ENCODE measurements around the gene DNLZ.
"Not testable (repeated sequence)": the region's sequence is repeated elsewhere in the genome, so short reads cannot be mapped to it uniquely, and the experiment has no call there.

DNLZ gene

DNA sequence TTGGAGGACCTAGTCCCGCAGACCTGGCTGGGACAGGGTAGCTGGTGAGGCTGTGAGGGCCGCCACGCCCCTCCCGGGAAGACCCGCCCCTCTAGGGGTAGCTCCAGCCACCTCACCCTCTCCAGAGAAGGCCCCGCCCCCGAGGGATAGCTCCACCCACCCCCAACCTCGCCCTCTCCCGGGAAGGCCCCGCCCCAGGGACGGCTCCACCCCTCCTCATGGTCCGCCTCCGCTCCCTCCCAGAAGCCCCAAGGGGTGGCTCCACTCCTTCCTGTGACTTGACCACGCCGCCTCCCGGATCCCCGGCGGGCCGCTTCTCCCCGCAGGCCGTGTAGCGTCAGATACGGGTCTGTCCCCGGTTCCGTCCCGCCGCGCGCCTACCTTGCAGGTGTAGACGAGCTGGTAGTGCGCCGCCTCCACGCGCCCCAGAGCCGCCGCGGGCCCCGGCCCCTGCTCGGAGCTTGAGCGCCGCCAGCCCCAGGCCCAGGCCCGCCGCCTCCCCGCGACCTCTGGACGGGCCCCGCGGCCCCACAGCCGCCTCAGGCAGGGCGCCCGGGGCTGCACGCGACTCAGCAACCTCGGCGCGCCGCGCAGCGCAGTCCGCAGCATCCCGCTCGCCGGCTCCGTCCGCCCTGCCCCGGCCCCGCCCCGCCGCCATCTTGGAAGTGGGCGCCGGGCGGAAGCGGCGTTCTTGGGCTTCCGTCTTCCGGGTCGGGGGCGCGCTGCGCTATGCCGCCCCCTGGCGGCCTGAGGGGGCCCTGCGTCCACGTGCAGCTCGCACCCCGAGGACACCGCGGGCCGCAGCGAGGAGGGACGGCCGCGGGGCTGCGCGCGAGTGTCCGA, at the start of gene DNLZ:
TSS of gene DNLZ (minus strand) at position 639 of the 843 bp plus-strand sequence. CDS start at position 609, 30 bp downstream.
- DNase-seq = peak; percentile 83

DNA sequence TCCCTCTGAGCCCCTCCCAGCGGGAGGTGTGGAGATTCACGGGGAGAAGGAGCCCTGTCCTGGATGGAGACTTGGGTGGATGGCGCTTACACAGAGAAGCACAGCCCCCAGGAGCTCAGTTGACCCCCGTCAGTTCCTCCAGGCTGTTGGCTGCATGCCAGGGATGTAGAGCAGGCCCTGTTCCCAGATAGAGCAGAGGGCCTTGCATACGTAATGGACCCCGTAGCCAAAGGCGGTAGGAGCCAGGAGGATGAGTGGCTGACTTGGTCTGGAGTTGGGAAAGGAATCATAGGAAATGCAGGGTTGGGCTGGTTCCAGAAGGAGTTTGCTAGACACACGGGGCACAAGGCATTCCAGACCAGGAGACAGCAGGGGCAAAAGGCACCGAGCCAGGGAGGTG, 49.4 kb upstream of the DNLZ start:
- DNase-seq = no peak

DNA sequence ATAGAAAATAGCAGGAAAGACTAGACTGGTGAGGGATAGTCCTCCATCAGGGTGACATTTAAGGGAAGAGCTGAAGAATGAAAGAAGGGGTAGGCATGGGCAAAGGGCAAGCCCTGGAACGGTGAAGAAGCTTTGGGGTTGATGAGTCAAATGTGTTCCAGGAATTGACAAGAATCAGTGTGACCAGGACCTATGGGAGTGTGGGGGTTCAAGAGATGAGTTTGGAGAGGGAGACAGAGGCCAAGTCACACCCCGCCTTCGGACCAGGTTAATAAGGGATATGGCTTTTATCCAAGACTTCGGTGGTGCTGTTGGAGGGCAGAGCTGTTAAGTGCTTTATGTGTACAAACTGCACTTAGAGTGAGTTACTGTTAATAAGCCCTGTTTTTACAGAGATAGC, 47.8 kb upstream of the DNLZ start:
- no peak for DNase-seq

DNA sequence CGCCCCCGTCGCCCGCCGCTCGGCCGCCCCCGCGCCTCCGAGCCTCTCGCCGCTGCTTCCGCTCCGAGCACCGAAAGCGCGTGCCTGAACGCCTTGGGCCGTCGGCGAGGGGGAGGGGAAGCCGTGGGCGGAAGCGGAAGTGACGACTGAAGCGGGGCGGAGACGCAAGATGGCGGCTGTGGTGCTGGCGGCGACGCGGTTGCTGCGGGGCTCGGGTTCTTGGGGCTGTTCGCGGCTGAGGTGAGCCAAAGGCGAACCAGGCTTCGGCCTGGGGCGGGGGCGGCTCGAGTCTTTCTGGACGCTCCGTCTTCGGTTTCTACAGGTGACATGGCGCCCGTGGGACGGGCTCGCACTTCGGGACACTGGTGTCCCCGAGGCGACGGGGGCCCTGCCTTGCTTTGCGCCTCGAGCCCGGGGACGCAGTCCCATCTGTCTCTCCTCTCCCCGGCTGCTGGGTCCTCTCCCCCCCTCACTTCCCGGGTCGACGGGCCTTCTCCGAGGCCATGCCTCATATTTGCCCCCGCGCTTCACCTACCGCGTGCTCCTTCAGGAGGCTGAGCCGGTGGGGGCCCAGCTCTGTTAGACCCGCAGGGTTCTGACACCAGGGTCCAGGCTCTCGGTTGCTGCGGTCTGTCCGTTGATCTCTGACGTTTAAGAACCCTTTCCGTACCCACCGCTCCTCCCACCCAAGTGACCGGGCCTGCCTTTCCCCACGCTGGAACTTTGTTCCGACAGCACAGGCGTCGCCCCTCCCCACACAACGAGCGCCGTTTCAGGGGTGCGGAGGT, 47.1 kb upstream of the DNLZ start, which contains the start of the genes ENTR1 and PMPCA:
TSS of gene ENTR1 (minus strand) at position 115 of the 788 bp plus-strand sequence. CDS start 217 bp downstream, outside the sequence.
TSS of gene PMPCA (plus strand) at position 159 of the 788 bp plus-strand sequence. CDS start at position 170, 11 bp downstream.
- DNase-seq = peak; percentile 78

DNA sequence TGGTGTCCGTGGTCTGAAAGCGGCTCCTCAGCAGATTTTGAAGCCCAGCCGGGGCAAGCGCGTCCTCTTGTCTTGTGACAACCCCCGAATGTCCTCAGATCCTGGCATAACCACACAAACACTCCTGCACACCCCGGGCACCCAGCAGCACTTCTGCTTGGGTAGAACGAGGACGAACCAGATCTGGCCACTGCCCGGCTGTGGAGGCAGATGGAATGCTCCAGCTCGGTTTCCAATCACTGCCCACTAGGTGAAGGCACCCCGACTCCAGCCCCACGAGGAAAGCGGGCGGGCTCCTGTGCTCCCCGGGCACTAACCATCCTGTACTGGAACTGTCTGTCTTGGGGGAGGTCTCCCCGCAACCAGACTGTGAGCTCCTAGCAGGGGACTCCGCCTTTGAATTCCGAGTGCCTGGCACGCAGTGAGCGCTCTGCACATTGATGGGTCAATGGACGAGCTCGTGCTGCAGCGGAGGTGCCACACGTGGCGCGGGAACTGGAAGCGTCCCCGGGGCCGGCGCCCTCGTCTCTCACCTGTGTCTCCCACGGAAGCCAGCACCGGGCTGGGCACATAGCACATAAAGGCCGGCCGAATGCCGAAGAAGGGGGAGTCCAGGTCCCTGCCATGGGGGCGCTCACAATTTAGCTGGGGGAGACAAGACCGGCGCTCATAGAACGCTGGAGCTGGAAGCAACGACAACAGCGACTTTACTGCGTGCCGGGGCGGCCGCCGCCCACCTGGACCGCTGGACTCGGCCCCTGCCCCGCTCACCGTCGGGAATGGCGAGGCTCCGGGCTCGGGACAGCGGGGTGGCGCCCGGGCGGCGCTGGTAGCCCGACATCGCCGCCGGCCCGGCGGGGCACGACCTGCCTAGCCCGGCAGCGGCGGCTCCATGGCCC, 46.3 kb upstream of the DNLZ start:
- DNase-seq = peak; percentile 20

DNA sequence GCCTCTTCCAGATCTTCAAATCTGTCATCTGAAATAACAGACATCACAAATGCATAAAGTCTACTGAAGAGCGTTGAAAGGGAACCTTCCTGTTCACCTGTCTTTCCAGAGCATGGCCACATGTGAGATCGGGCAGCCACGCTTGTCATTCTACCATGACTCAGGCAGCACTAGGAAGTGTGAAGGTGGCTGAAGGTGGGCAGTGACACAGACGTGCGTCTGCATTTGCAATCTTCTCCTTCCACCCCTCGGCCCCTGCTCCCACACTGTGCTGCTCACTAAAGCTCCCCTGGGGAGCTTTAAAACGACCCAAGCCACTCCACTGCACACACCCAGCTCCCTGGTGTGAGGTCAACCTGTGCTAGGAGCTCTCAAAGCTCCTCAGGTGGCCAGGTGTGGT, 44.4 kb upstream of the DNLZ start:
- no peak for DNase-seq

DNA sequence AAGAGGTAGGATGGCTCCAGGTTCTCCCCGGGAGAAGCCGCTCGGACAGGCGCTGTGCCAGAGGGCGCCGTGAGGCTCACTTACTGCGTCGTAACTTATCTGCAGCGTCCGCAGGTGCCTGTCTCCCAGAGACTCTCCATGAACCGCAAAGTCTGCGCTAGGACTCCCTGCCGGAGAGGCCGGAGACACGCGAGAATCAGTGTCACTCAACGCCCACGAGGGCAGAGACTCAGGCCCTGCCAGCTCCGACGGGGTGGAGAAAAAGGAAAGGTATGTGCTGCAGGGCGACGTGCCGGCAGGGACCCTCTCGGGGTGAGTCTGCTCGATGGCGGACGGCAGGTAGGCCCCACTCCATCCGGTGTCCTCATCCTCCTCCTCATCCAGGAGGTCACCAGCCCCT, 43.5 kb upstream of the DNLZ start:
- not testable (repeated sequence) for DNase-seq

DNA sequence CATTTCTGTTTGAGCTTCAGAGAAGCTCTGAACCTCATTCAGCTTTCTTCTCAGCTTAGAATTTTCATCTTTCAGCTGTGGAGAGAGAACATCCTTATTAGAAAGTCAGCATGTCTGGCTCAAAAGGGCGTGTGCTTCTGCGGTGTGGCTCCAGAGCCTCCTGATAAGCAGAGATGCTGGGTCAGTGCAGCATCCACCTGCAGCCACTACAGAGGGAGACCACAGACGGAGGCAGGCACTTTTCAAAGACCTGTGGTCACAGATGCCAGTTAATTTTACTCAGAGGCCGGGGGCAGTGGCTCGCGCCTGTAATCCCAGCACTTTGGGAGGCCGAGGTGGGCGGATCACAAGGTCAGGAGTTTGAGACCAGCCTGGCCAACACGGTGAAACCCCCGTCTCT, 42.4 kb upstream of the DNLZ start:
- DNase-seq = not testable (repeated sequence)

DNA sequence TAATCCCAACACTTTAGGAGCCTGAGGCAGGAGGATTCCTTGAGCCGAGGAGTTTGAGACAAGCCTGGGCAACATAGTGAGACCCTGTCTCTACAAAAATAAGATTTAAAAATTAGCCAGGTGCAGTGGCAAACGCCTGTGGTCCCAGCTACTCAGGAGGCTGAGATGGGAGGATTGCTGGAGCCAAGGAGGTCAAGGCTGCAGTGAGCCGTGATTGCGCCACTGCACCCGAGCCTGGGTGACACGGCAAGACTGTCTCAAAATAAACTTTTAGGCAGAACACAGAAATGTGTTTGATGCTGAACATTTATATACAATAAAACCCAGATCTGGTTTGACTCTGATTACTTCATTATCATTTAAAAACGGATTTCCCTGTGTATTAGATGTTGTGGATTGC, 41.9 kb upstream of the DNLZ start:
- no peak for DNase-seq

DNA sequence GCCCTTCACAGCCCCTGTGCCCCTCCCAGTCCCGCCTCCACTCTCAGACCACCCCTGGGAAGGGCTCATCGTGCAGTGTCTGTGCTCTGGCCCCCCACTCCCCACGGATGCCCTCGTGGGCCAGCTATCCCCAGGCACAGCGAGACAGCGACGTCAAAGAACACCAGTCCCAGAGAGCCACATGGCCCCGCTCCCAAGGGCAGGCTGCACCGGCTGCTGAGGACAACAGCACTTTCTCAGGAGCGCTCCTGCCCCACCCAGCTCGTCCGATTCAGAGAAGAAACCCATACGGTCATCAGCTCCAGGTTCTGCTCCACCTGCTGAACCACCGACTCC, 41.2 kb upstream of the DNLZ start:
- DNase-seq = no peak

DNA sequence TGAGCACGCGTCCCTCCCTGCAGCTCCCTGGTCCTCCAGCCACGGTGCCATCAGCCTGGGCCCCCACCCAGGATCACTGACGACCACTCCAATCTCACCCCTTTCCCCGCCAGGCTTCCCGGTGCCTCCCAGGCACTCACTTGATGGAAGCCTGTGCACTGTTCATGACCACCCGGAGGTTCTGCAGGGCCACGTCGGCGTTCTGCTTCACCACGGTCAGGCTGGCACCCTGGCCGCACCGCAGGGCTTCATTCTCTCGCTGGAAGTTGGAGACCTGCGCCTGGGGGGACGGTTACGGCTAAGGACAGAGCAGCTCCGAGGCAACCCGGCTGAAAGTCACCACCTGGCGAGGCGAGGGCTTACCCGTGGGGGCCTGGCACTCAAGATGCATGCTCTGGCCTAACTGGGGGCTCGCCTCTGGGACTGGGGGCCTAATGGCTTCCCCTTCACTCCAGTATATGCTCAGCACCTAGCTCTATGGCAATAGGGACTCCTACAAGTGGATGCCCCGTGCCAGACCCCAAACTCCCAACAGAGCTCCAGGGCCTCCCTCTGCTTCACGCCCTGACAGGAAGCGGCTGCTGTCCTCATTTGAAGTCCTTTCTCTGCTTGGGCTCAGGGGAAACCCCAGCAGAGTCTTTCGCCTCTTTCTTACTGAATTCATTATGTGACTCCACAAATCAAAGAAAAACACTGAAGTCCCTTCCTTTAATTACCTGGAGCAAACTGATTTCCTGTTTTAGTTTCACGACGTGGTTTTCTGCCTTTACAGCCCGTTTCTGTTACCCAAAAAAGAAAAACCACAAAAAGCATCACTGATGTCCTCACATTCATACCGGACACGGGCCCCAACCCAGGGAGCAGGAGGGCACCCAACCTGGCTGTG, 40.6 kb upstream of the DNLZ start:
- no peak for DNase-seq

DNA sequence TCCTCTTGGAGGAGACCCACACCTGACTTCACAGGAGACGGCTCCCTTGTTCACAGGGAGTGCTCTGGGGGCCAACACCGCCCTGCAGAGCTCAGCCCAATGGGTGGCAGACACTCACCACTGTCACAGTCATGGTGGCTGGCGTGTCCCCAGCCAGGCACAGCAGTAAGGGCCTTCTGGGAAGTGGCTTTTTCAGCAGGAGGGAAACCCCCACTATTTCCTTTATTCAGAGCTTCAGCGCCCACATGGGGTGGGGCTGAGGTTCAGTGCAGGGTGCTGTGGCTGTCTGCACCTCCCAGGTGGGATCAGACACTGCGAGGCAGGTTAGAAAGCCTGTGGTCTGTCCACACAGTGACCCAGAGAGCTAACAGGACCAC, 40.0 kb upstream of the DNLZ start:
- DNase-seq = no peak

DNA sequence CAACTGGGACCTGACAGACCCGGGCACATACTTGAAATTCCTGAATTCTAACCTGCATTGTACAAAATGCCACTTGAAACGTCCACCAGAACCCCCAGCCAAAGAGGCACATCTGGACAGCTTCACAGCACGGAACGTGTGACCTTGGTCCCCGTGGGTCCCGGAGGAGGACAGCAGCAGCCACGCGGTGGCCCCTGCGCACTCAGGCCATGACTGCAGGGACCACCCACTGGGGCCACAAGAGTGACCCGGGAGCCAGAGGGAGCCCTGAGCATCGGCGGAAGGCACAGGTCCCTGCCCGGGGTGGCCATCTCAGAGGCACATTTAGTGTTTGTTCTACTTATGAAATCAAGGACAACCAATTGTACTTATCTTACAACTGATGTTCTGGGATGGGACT, 38.5 kb upstream of the DNLZ start:
- DNase-seq = no peak

DNA sequence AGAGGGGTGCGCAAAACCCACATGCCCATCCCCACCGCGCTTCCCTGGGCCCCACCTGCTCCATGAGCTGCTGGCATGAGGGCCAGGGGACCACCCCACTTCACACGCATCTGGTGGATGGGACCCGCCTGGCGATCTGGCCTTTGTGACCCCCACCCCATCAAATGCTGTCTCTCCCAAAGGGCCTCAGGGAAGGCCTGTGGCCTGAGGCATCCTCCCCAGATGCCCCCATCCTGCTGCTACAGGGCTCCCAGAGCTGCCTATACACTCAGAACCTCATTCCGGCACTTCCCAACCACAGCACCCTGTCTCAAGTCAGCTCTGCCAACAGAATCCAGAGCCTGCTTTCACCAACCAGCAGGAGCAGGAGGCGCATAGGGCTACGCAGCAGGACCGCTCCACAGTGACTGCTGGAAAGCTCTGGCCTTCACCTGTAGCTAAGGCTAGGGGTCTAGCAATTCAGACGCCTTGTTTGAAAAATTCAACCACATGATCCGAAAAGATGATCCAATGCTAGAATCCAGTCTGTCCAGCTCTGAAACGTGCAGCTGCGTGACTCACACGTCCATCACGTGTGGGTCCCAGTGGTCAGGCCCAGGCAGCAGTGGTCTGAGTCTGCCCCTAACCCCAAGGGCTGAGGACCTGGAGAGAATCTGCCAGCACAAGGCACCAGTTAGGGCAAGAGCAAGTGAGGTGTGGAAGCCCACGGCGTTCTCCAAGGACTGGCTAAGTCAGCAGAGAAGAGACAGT, 37.8 kb upstream of the DNLZ start:
- peak; percentile 4 for DNase-seq

DNA sequence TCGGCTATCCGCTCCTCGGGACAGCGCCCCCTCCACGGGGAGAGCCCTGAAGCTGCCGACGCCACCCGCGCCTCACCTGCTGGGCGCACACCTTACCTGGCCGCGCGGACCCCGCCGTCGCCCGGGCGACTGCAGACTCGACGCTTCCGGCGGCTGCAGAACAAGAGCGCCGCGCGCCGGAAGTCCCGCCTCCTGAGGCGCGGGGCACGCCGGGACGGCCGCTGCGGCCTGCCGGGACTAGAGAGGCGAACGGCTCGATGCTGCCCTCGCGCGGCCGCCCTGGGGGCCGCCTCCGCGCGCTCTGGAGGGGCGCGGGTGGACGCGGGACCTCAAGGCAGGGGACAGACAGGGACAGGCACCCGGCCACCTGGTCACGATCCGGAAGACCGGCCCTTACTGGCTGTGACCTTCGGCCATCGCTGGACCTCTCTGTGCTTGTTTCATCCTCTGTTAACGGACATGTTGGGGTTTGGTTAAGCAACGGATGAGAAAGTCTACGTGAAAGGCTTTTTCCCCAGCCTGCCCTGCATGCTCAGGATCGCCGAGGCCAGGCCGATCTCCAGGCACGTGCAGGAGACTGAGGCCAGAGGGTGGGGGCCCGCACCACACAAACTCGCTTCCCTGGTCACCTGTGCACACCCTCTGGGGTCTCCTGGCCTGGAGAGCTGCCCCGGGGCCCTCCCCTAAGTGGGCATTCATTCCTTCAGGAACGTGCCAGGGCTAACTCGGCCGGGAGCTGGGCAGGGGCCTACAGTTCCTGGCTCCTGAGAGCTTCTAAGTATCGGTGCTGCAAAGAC, 36.7 kb upstream of the DNLZ start, which contains the start of gene SNAPC4:
TSS of gene SNAPC4 (minus strand) at position 133 of the 797 bp plus-strand sequence. CDS start 1,742 bp downstream, outside the sequence.
- peak; percentile 85 for DNase-seq

DNA sequence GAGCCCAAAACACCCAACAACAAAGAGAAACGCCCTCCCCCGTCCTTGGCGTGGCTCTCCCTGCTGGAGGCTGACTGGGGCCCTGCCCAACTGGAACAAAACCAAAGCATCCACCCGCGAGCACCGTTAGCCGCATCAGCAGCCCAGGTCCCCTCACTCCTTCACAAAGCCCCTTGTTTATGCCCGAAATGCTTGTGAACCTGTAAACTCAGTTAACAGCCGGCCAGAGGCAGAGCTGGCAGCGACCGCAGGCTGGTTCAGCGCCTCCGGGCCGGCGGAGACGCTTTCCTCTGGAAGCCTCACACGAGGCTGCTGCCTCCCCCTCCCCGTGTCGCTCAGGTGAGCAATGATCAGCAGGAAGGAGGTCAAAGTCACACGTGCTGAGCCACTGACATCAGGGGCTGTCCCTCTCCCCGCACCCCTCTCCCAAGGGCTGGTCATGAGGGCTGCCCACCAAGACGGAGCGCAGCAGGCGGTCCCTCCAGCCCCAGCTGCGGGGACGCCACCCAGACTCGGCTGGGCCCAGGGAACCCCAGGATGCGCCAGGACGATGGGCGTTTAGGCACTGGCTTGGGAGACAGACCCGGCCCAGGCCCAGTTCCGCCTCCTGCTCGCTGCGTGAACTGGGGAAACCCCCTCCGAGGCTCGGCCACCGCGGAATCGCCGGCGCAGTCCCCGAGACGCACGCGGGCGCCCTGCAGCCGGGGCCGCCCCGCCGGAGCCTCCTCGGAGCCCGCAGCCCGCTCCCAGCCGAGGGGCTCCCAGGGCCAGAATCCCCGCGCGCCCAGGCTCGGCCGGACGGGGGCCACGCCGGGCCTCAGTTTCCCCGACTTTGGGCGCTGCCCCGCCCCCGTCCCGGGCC, 35.9 kb upstream of the DNLZ start:
- DNase-seq = no peak

DNA sequence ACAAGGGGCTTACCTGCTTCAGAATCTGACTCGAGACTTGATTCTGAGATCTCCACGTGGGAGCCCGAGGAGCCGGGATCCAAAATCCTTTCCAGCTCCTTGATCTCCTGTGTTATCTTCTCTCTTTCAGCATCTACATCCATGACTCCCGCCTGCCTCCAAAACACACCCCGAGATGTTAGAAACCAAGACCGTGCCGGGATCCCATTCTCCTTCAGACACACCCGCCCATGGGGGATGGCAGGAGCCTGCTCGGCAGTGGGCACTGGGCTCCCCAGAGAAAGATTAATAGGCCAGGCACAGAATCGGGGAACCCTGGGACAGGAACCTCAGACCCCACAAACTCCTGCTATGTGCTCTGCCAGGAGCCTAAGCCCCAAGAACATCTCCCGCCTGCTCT, 34.7 kb upstream of the DNLZ start:
- DNase-seq = no peak

DNA sequence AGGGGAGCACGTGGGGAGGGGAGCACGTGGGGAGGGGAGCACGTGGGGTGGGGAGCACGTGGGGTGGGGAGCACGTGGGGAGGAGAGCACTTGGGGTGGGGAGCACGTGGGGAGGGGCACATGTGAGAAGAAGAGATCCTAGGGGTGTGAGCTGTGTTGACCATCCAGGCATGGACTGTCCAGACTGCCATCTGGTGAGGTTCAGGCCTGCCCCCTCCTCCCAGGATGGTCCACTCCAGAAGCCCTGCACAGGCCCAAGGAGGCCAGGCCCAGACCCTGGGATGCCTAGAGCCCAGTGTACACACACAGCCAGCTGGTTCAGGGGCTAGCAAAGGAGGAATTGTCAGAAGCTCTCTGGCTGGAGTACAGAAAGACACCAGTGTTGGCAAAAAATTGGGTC, 34.1 kb upstream of the DNLZ start:
- no peak for DNase-seq

DNA sequence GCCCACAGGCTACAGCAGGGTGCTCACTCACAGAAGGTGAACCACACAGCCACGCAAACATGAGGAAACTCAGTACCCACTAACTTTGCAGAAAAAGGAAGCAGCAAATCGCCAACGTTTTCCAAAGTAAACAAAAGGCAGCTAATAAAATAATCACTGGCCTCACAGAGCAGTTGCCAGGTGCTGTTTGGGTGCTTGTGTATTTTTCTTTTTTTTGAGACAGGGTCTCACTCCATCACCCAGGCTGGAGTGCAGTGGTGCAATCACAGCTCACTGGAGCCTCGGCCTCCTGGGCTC, 32.6 kb upstream of the DNLZ start:
- DNase-seq = no peak

All from NCI-H1092 treated with DMSO at 0.1 percent for 48 hours (cell line).